A549 treated with GW870086 at 1 μM for 4 hours (cell line): ENCODE results near the gene TMEM17. TPM values are rescaled to one million over a fixed set of nuclear protein-coding genes. Genes with fewer than 3 reads are reported as not detected.

Source experiments
- total RNA-seq: library from RNA; stranded (reverse); fragments of 200-300 nt; extraction: Qiagen RNA extraction; gene quantifications from 5 replicates; pipeline ENCODE4 v1.2.3, GENCODE V29; 2022; ENCODE audit warnings: low read depth

TMEM17 gene
- 4.3 to 5.2 TPM (median 4.6 TPM) in 5 replicates for total RNA-seq

DNA sequence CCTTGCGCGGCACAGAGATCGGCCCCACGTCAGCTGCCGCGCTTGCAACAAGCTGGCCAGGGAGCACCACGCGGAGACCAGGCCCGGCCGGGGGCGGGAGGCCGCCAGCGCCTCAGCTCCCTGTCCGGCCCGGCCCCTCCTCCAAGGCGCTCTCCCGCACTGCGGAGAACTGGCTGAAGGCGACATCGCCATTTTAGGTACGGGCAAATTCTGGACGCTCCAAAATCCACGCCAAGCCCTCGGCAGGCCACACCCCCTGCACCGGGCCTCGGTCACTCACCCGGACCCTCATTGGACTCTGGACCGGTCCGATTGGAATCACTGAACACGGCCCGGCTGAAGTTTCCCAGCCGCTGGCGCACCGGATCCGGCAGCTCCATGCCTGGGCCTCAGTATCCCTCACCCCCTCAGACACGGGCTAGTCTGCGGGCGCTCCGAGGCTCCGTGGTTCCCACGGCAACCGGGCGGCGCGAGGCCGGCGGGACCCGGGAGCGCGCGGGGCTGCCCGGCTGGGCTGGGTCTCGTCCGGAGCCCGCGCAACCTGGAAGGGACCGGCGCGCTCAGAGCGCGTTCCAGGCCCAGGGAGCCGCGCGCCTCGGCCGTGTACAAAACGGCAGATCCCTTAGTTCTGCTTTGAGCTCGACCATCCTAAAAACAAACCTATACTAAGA lies at the start of gene TMEM17:
TMEM17 (minus strand) TSS at position 446 of the 671 bp plus-strand sequence; CDS start at position 380, 66 bp downstream.

Other genes starting within 250 kb of the TMEM17 start
- gene EHBP1, start 199.5 kb upstream of the TMEM17 start, total RNA-seq = 34.7 to 42.5 TPM (median 38.6 TPM) in 5 replicates